Progenitor cell of endocrine pancreas (in vitro differentiated cells): ENCODE results near the gene KPNA4. TPM values are rescaled to one million over a fixed set of nuclear protein-coding genes. Genes with fewer than 3 reads are reported as not detected.

Experiments
- DNase-seq: peaks from one replicate; pipeline ENCODE4 v3.0.0; 2021; ENCODE audit warnings: low spot score; ENCODE audit not compliant: unreplicated experiment
- H3K27ac Mint-ChIP-seq: 2 replicates; pipeline ENCODE4 v1.8.0; 2021; ENCODE audit warnings: mild to moderate bottlenecking, moderate library complexity, mixed read lengths
- H3K27me3 Mint-ChIP-seq: 2 replicates; pipeline ENCODE4 v1.8.0; 2021; ENCODE audit warnings: mixed read lengths
- H3K36me3 Mint-ChIP-seq: 2 replicates; pipeline ENCODE4 v1.8.0; 2022; ENCODE audit warnings: mixed read lengths; ENCODE audit not compliant: insufficient read depth
- H3K4me1 Mint-ChIP-seq: 2 replicates; pipeline ENCODE4 v1.8.0; 2021; ENCODE audit warnings: low read depth, mixed read lengths
- H3K4me3 Mint-ChIP-seq: 2 replicates; pipeline ENCODE4 v1.8.0; 2021; ENCODE audit warnings: low read depth, mild to moderate bottlenecking, moderate library complexity, mixed read lengths
- H3K9me3 Mint-ChIP-seq: 2 replicates; pipeline ENCODE4 v1.8.0; 2021; ENCODE audit warnings: low read depth, mixed read lengths
- CTCF ChIP-seq: fragments of 200-600 bp; sonication (generic); IDR thresholded peaks from one replicate; pipeline ENCODE4 v1.5.0; 2021; ENCODE audit warnings: antibody characterized with exemption, mild to moderate bottlenecking; ENCODE audit not compliant: unreplicated experiment
- total RNA-seq: library from RNA; stranded (reverse); gene quantifications from 2 replicates; pipeline ENCODE4 v1.2.1, GENCODE V29; 2021

The KPNA4 gene
- total RNA-seq, 1 donor from 2014 or later: 59.1 TPM

- peak overlapping the region; percentile 44 for H3K4me3 Mint-ChIP-seq
Measured at GRCh38 chr3:160447544-160447943, 117.8 kb downstream of the KPNA4 start.

GRCh38 chr3:160446522-160447056 lies 118.8 kb downstream of the KPNA4 start:
- TF ChIP-seq CTCF: no peak
- peaks cover 4% of the 10 kb centered on the region for H3K9me3 Mint-ChIP-seq
- H3K4me3 Mint-ChIP-seq: no peak overlapping the region
- peaks cover 10% of the 10 kb centered on the region for H3K4me1 Mint-ChIP-seq
- no peak for DNase-seq
- no peak overlapping the region for H3K27ac Mint-ChIP-seq
- H3K36me3 Mint-ChIP-seq: peaks cover 20% of the 10 kb centered on the region
- peaks cover 6% of the 10 kb centered on the region for H3K27me3 Mint-ChIP-seq

More at GRCh38 chr3:160447544-160447943, 117.8 kb downstream of the KPNA4 start:
- no peak for TF ChIP-seq CTCF
- peaks cover 4% of the 10 kb centered on the region for H3K9me3 Mint-ChIP-seq
- no peak overlapping the region for H3K27ac Mint-ChIP-seq
- H3K27me3 Mint-ChIP-seq: peaks cover 6% of the 10 kb centered on the region
- H3K4me1 Mint-ChIP-seq: peaks cover 10% of the 10 kb centered on the region
- H3K36me3 Mint-ChIP-seq: peaks cover 17% of the 10 kb centered on the region
- no peak for DNase-seq

GRCh38 chr3:160445854-160446253 lies 119.5 kb downstream of the KPNA4 start:
- peaks cover 10% of the 10 kb centered on the region for H3K4me1 Mint-ChIP-seq
- H3K27ac Mint-ChIP-seq: no peak overlapping the region
- H3K9me3 Mint-ChIP-seq: peaks cover 4% of the 10 kb centered on the region
- no peak for DNase-seq
- TF ChIP-seq CTCF: no peak
- H3K4me3 Mint-ChIP-seq: no peak overlapping the region
- peaks cover 22% of the 10 kb centered on the region for H3K36me3 Mint-ChIP-seq
- peaks cover 6% of the 10 kb centered on the region for H3K27me3 Mint-ChIP-seq

Other genes with a start within 250 kb of the KPNA4 start
- gene IFT80, start 166.3 kb downstream of the KPNA4 start, total RNA-seq: 48.1 and 52.4 TPM in 2 replicates
- 79.1 and 83.2 TPM in 2 replicates for gene SMC4, start 165.9 kb downstream of the KPNA4 start, total RNA-seq
- gene TRIM59, start 115.8 kb downstream of the KPNA4 start, total RNA-seq: 24.5 and 24.8 TPM in 2 replicates
- 0.50 and 1.00 TPM in 2 replicates for gene ARL14, start 111.6 kb upstream of the KPNA4 start, total RNA-seq
- gene PPM1L, start 190.7 kb upstream of the KPNA4 start, total RNA-seq: 29.8 and 30.1 TPM in 2 replicates